ENCODE data around the gene SRGAP3.

GRCh38 chr3:9062570-9062969 is 186.9 kb downstream of the SRGAP3 start:
- TF ChIP-seq POLR2A (IDR thresholded peaks at IDR 0.05) (no peak), CTCF (IDR thresholded peaks at IDR 0.05) (no peak)
